Testis (tissue), 2 donors: ENCODE measurements around the gene GZMB.

ENCODE experiments used
- CTCF ChIP-seq, 3 experiments: fragments of 450-650 bp in 2 of 3; fragments of 200-600 bp in 1 of 3; sonication (generic) in 1 of 3; IDR thresholded peaks; one replicate each; pipeline ENCODE4 v1.5.1; 2016 to 2019; ENCODE audit warnings: antibody characterized with exemption in 3 of 3, mild to moderate bottlenecking in 2 of 3, moderate library complexity in 1 of 3
- POLR2A ChIP-seq: fragments of 450-650 bp; IDR thresholded peaks from one replicate; pipeline ENCODE4 v1.6.1; 2017; ENCODE audit warnings: antibody characterized with exemption, mild to moderate bottlenecking, moderate library complexity

DNA sequence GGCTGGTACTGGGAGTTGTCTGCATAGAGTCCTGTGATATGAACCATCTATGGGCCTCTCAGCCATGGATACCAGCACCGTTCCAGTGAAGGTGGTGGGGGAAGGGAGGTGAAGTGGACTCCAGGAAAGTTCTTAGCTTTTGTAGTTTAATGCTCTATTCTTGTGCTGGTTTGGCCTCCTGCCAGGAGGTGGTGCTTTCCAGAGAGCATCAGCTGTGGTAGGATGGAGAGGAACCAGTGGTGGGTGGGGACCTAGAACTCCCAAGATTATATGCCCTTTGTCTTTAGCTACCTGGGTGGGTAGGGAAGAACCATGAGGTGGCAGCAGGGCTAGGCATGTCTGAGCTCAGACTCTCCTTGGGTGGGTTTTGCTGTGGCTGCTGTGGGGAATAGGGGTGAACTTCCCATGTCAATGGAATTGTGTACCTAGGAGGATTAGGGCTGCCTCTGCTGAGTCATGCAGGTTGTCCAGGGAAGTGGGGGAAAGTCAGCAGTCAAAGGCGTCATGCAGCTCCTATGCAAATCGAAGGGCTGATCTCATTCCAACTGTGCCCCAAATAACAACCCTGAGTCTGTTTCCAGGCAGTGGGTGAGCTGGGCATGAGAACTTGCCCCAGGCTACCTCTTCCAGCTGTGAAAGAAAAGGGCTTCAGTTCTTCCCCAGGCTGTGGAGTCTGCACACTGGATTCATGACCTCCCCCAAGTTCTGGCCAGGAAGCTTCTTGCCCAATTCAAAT is 38.7 kb downstream of the GZMB start:
- no peak for TF ChIP-seq CTCF (IDR thresholded peaks at IDR 0.05)
- no peak for TF ChIP-seq POLR2A
